ENCODE data around the gene LOXL1.

- TF ChIP-seq TCF12 (IDR thresholded peaks at IDR 0.05; ENCODE audit: low read depth) = no peak
- no peak for TF ChIP-seq MAX (IDR thresholded peaks at IDR 0.05)
- no peak for TF ChIP-seq TAF1 (IDR thresholded peaks at IDR 0.05; ENCODE audit: low read depth)
- TF ChIP-seq YY1 (IDR thresholded peaks at IDR 0.05; ENCODE audit: low read depth) = no peak
- no peak for TF ChIP-seq FOXM1 (IDR thresholded peaks at IDR 0.05; ENCODE audit: borderline replicate concordance, low read depth)
- TF ChIP-seq EP300 (IDR thresholded peaks at IDR 0.05; ENCODE audit: borderline replicate concordance) = no peak
- TF ChIP-seq RAD21 (IDR thresholded peaks at IDR 0.05; ENCODE audit: low read depth) = no peak
- no peak for TF ChIP-seq TEAD4 (IDR thresholded peaks at IDR 0.05)
- TF ChIP-seq CREB1 (IDR thresholded peaks at IDR 0.05; ENCODE audit: low read depth) = no peak
Observed at GRCh38 chr15:73885954-73886700, 40.1 kb upstream of the LOXL1 start.
